ENCODE measurements around the gene CBX8.

The CBX8 gene

DNA sequence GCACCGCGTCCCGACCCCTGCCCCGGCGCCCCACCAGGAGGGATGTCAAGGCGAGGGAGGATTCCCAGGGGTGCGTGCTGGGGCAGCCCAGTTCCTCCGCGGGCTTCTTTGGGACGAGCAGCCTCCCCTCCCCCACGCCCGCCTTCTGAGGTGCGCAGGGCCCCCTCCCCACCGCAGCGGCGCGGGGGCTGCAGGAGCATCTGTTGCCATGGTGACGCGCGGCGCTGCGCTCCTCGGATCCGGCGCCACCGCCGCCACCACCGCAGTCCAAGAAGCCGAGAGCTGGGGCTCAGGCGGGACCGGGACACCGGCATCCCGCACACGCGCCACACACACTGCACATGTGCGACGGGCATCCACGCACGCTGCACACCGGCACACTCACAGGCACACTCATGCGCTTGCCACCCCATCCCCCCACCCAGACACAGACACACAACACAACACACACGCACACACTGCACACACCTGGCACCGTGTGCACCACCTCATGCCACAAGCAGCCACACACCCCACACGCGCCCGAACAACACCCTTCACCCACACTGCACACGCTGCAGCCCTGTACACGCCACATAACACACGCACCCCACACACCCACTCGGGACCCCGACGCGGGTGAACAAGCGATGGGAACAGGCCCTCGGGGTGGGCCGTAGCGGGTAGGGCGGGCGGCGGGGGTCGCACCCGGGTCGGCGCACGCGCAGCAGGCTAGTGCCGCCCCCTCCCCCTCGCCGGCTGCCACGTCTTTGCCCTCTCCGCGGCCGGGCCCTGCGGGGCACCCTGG is 49.2 kb downstream of the CBX8 start:
- no peaks in the 10 kb centered on the region for H3K4me1 ChIP-seq (ENCODE audit: insufficient read depth, low read length)
- H3K27ac ChIP-seq (ENCODE audit: low read depth, low read length), result no peak overlapping the region
- no peak overlapping the region for H3K4me3 ChIP-seq (ENCODE audit: low read depth in 1 of 2, low read length in 2 of 2)
- no peak overlapping the region for H3K9ac ChIP-seq (ENCODE audit: low read length)
- H3K9me3 ChIP-seq (ENCODE audit: low read length), result no peaks in the 10 kb centered on the region
- H3K27me3 ChIP-seq (ENCODE audit: control insufficient read depth in 1 of 2, insufficient read depth in 2 of 2, low read length in 2 of 2), result peaks cover 30 to 52% of the 10 kb centered on the region in 2 donors
- no peaks in the 10 kb centered on the region for H3K36me3 ChIP-seq (ENCODE audit: insufficient read depth, low read length)

DNA sequence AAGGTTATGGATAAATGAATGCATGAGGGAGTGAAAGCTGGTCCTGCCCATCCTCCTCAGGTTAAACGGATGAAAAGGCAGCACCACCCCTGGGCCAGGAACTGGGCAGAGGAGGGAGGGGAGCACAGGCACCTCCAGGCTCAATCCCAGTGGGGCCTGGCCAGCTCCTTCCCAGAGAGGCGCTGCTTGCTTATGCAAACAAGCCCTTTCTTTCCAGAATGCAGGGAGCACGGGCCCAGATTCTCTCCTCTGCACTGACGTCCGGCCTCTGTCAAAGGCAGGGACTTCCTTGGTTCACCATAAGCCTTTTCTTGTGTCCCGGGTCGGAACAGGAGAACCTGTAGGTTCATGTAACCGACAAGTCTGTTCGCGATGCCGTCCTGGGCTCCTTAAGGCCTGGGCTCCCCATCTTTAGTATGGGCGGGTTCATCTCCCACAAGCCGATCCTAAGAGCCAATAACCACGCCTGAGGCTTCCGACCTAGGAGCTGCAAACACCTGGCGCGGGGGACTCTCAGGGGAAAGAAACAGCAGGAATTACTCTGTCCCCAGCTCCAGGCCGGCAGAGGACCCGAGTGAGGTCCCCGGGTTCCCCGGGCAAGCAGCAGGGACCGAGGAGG is 49.9 kb downstream of the CBX8 start:
- Histone ChIP-seq H3K36me3 (ENCODE audit: insufficient read depth, low read length) (no peaks in the 10 kb centered on the region), H3K9me3 (ENCODE audit: low read length) (no peaks in the 10 kb centered on the region), H3K27me3 (ENCODE audit: control insufficient read depth in 1 of 2, insufficient read depth in 2 of 2, low read length in 2 of 2) (peaks cover 30 to 59% of the 10 kb centered on the region in 2 donors), H3K4me1 (ENCODE audit: insufficient read depth, low read length) (peaks cover 4% of the 10 kb centered on the region), H3K27ac (ENCODE audit: low read depth, low read length) (no peak overlapping the region), H3K4me3 (ENCODE audit: low read depth in 1 of 2, low read length in 2 of 2) (no peak overlapping the region), H3K9ac (ENCODE audit: low read length) (no peak overlapping the region)

DNA sequence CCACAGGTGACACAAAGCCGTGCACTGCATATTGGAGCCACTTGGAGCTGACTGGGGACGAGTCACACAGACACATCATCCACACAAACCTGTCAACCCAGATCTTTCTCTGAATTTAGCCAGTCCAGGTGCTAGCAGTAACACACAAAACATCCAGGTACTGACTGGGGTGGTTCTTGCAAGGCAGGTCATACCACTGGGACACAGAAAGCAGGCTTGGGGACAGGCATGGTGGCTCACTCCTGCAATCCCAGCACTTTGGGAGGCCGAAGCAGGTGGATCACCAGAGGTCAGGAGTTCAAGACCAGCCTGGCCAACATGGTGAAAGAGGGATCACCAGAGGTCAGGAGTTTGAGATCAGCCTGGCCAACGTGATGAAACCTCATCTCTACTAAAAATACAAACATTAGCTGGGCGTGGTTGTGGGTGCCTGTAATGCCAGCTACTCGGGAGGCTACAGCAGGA is 51.2 kb downstream of the CBX8 start:
- Histone ChIP-seq H3K9me3 (ENCODE audit: low read length) (no peaks in the 10 kb centered on the region), H3K9ac (ENCODE audit: low read length) (no peak overlapping the region), H3K4me1 (ENCODE audit: insufficient read depth, low read length) (peaks cover 4% of the 10 kb centered on the region), H3K36me3 (ENCODE audit: insufficient read depth, low read length) (no peaks in the 10 kb centered on the region), H3K4me3 (ENCODE audit: low read depth in 1 of 2, low read length in 2 of 2) (no peak overlapping the region), H3K27ac (ENCODE audit: low read depth, low read length) (no peak overlapping the region), H3K27me3 (ENCODE audit: control insufficient read depth in 1 of 2, insufficient read depth in 2 of 2, low read length in 2 of 2) (peaks cover 24 to 58% of the 10 kb centered on the region in 2 donors)

DNA sequence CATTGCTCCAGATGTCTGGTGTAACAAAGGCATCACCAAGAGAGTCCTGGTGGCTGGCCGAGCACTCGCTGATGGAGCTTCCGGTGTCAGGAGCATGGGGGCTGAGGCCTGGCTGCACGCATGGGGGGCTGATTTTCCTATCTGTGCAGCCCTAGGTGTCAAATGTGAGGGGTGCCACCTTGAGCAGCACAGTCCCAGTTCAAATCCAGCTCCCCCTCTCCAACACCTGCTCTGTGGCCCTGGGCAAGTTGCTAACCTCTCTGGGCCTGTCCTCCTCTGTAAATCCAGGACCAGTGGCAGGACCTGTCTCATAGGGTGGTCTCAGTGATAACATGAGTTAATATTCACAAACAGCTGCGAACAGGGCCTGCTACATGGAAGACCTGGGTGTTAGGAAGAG is 53.3 kb downstream of the CBX8 start:
- Histone ChIP-seq H3K27me3 (ENCODE audit: control insufficient read depth in 1 of 2, insufficient read depth in 2 of 2, low read length in 2 of 2) (peaks cover 18 to 47% of the 10 kb centered on the region in 2 donors), H3K27ac (ENCODE audit: low read depth, low read length) (no peak overlapping the region), H3K4me3 (ENCODE audit: low read depth in 1 of 2, low read length in 2 of 2) (no peak overlapping the region), H3K9me3 (ENCODE audit: low read length) (no peaks in the 10 kb centered on the region), H3K36me3 (ENCODE audit: insufficient read depth, low read length) (no peaks in the 10 kb centered on the region), H3K4me1 (ENCODE audit: insufficient read depth, low read length) (peaks cover 4% of the 10 kb centered on the region), H3K9ac (ENCODE audit: low read length) (no peak overlapping the region)

DNA sequence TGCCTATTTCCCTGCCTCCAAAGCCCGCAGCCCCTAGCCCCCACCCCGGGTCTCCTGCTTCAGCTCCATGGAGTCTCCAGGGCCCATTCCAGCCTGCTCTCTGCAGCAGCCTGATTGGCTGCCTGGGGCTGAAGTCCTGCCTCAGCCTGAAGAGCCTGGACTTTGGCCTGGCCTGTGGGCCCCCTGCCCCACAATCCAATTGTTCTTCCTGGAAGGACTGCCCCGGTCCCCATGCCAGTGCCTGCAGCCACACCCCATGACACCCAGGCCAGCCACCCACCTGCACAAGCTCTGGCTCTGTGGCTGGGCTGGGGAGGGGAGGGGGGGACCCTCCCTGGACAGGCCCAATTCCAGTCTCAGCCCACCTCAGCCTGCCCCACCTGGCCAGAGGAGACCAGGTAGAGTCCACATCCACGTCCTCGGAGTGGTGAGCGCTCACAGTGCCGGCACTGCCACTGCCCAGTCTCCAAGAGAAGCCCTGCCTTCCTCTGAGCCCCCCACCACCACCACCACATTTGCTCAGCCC is 53.9 kb downstream of the CBX8 start:
- peaks cover 16 to 43% of the 10 kb centered on the region in 2 donors for H3K27me3 ChIP-seq (ENCODE audit: control insufficient read depth in 1 of 2, insufficient read depth in 2 of 2, low read length in 2 of 2)
- H3K4me1 ChIP-seq (ENCODE audit: insufficient read depth, low read length), result peaks cover 4% of the 10 kb centered on the region
- H3K4me3 ChIP-seq (ENCODE audit: low read depth in 1 of 2, low read length in 2 of 2), result no peak overlapping the region
- H3K27ac ChIP-seq (ENCODE audit: low read depth, low read length), result no peak overlapping the region
- no peaks in the 10 kb centered on the region for H3K9me3 ChIP-seq (ENCODE audit: low read length)
- no peaks in the 10 kb centered on the region for H3K36me3 ChIP-seq (ENCODE audit: insufficient read depth, low read length)
- no peak overlapping the region for H3K9ac ChIP-seq (ENCODE audit: low read length)

DNA sequence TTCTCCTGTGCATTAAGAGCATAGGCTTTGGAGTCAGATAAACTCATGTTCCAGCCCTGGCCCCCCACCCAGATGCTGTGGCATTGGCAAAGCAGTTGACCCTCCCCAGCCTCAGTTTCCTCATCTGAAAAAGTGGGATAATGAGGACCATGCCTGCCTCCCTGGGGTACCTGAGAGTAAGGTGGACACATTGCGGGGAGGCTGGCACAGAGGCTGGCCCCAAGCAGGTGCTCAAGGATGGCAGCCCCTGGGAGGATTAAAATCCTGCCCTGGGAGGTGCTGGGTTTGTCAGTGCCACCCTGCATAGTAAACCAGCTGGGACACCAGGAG is 54.3 kb downstream of the CBX8 start:
- H3K36me3 ChIP-seq (ENCODE audit: insufficient read depth, low read length), result no peaks in the 10 kb centered on the region
- no peak overlapping the region for H3K9ac ChIP-seq (ENCODE audit: low read length)
- peaks cover 4% of the 10 kb centered on the region for H3K4me1 ChIP-seq (ENCODE audit: insufficient read depth, low read length)
- H3K4me3 ChIP-seq (ENCODE audit: low read depth in 1 of 2, low read length in 2 of 2), result no peak overlapping the region
- H3K9me3 ChIP-seq (ENCODE audit: low read length), result no peaks in the 10 kb centered on the region
- no peak overlapping the region for H3K27ac ChIP-seq (ENCODE audit: low read depth, low read length)
- peaks cover 11 to 42% of the 10 kb centered on the region in 2 donors for H3K27me3 ChIP-seq (ENCODE audit: control insufficient read depth in 1 of 2, insufficient read depth in 2 of 2, low read length in 2 of 2)

Data from muscle layer of colon (tissue), 2 donors.